Chondrocyte (in vitro differentiated cells): Measurements from ENCODE around the gene SPDYE1. TPM values are rescaled to one million over a fixed set of nuclear protein-coding genes. Genes with fewer than 3 reads are reported as not detected.
"Not testable (repeated sequence)": the region's sequence is repeated elsewhere in the genome, so short reads cannot be mapped to it uniquely, and the experiment has no call there.

ENCODE experiments used
- DNase-seq: peaks from one replicate; pipeline ENCODE4 v3.0.0; 2021; ENCODE audit warnings: mixed read lengths, low spot score
- H3K27ac Mint-ChIP-seq: one replicate; pipeline ENCODE4 v1.8.0; 2021; ENCODE audit warnings: mild to moderate bottlenecking, moderate library complexity, mixed read lengths; ENCODE audit not compliant: unreplicated experiment
- H3K27me3 Mint-ChIP-seq: 2 replicates; pipeline ENCODE4 v1.8.0; 2021; ENCODE audit warnings: low read depth, mixed read lengths
- H3K36me3 Mint-ChIP-seq: 2 replicates; pipeline ENCODE4 v1.8.0; 2021; ENCODE audit warnings: low read depth, mixed read lengths
- H3K4me1 Mint-ChIP-seq: 2 replicates; pipeline ENCODE4 v1.8.0; 2021; ENCODE audit warnings: low read depth, mild to moderate bottlenecking, mixed read lengths
- H3K4me3 Mint-ChIP-seq: one replicate; pipeline ENCODE4 v1.8.0; 2021; ENCODE audit warnings: mild to moderate bottlenecking, moderate library complexity, mixed read lengths; ENCODE audit not compliant: unreplicated experiment
- H3K9me3 Mint-ChIP-seq: 2 replicates; pipeline ENCODE4 v1.8.0; 2021; ENCODE audit warnings: low read depth, mixed read lengths
- CTCF ChIP-seq: fragments of 200-600 bp; sonication (generic); IDR thresholded peaks from 2 replicates; pipeline ENCODE4 v1.5.0; 2021; ENCODE audit warnings: antibody characterized with exemption, mild to moderate bottlenecking, moderate library complexity
- total RNA-seq: library from RNA; stranded (reverse); gene quantifications from 3 replicates; pipeline ENCODE4 v1.2.1, GENCODE V29; 2021

The SPDYE1 gene
- total RNA-seq, 1 donor from 2014 or later: not detected

GRCh38 chr7:43985904-43986864, 11.5 kb upstream of the SPDYE1 start:
- TF ChIP-seq CTCF: peak; percentile 81
- not testable (repeated sequence) for DNase-seq, H3K4me1 Mint-ChIP-seq, H3K27me3 Mint-ChIP-seq, H3K9me3 Mint-ChIP-seq, H3K36me3 Mint-ChIP-seq, H3K27ac Mint-ChIP-seq
- peak overlapping the region; percentile 48 for H3K4me3 Mint-ChIP-seq

- H3K9me3 Mint-ChIP-seq, H3K27me3 Mint-ChIP-seq, DNase-seq, H3K27ac Mint-ChIP-seq, H3K4me3 Mint-ChIP-seq, H3K4me1 Mint-ChIP-seq, H3K36me3 Mint-ChIP-seq: not testable (repeated sequence)
Observed at GRCh38 chr7:43987476-43987875, 10.2 kb upstream of the SPDYE1 start.

GRCh38 chr7:43990011-43990585, 7.6 kb upstream of the SPDYE1 start:
- H3K4me1 Mint-ChIP-seq, DNase-seq, H3K27ac Mint-ChIP-seq, H3K4me3 Mint-ChIP-seq, H3K36me3 Mint-ChIP-seq, H3K9me3 Mint-ChIP-seq, H3K27me3 Mint-ChIP-seq: not testable (repeated sequence)

GRCh38 chr7:43990829-43991228, 6.9 kb upstream of the SPDYE1 start:
- not testable (repeated sequence) for DNase-seq, H3K9me3 Mint-ChIP-seq, H3K27ac Mint-ChIP-seq, H3K36me3 Mint-ChIP-seq, H3K27me3 Mint-ChIP-seq, H3K4me3 Mint-ChIP-seq, H3K4me1 Mint-ChIP-seq

GRCh38 chr7:43992896-43993295, 4.8 kb upstream of the SPDYE1 start:
- not testable (repeated sequence) for H3K36me3 Mint-ChIP-seq, H3K27ac Mint-ChIP-seq, H3K4me3 Mint-ChIP-seq, H3K9me3 Mint-ChIP-seq, DNase-seq, H3K27me3 Mint-ChIP-seq, H3K4me1 Mint-ChIP-seq

- not testable (repeated sequence) for H3K4me3 Mint-ChIP-seq, H3K4me1 Mint-ChIP-seq, H3K9me3 Mint-ChIP-seq, H3K27ac Mint-ChIP-seq, DNase-seq, H3K27me3 Mint-ChIP-seq, H3K36me3 Mint-ChIP-seq
Observed at GRCh38 chr7:43994681-43995080, 3.0 kb upstream of the SPDYE1 start.

GRCh38 chr7:44012081-44012480, 14.4 kb downstream of the SPDYE1 start:
- H3K36me3 Mint-ChIP-seq, H3K27me3 Mint-ChIP-seq, H3K9me3 Mint-ChIP-seq, DNase-seq, H3K4me3 Mint-ChIP-seq, H3K27ac Mint-ChIP-seq, H3K4me1 Mint-ChIP-seq: not testable (repeated sequence)

GRCh38 chr7:44015090-44015489, 17.4 kb downstream of the SPDYE1 start:
- H3K27ac Mint-ChIP-seq, DNase-seq, H3K4me3 Mint-ChIP-seq, H3K9me3 Mint-ChIP-seq, H3K4me1 Mint-ChIP-seq, H3K27me3 Mint-ChIP-seq, H3K36me3 Mint-ChIP-seq: not testable (repeated sequence)
